IMR-90 (cell line): Measurements from ENCODE around the gene FAM110C. TPM values are rescaled to one million over a fixed set of nuclear protein-coding genes. Genes with fewer than 3 reads are reported as not detected.

ENCODE experiments used
- ATAC-seq: fragments of 200-7000 bp; cut with Tn5 transposase; 2 replicates; pipeline ENCODE4 v1.9.1; 2020; ENCODE audit warnings: low read depth, mild to moderate bottlenecking, moderate library complexity
- BruUV-seq: library from RNA; stranded (reverse); fragments of 400-500 nt; replicated peaks from 2 replicates; lab custom pipeline; 2021; lab: Mats Ljungman, UMichigan
- CTCF ChIA-PET: fragments of 300-600 bp; formaldehyde crosslinking; extraction: SDS; loops from one replicate; lab custom pipeline; 2021; ENCODE audit warnings: antibody characterized with exemption; lab: Yijun Ruan, JAX
- POLR2A ChIA-PET: fragments of 300-600 bp; sonication (Branson Sonifier 250); formaldehyde crosslinking; loops from one replicate; lab custom pipeline; 2022; ENCODE audit warnings: antibody characterized with exemption; ENCODE audit not compliant: unreplicated experiment; lab: Charles Lee
- DNase-seq: peaks from one replicate; pipeline ENCODE4 v3.0.0; 2013
- H2AFZ ChIP-seq: replicated peaks from 2 replicates; pipeline ENCODE3; 2013; ENCODE audit warnings: low read length, mild to moderate bottlenecking; ENCODE audit not compliant: poor library complexity
- H2AK5ac ChIP-seq: 2 replicates; pipeline ENCODE4 v1.6.1; 2013; ENCODE audit warnings: low read depth, low read length, inconsistent platforms
- H2AK9ac ChIP-seq: replicated peaks from 2 replicates; pipeline ENCODE3; 2013; ENCODE audit warnings: mild to moderate bottlenecking, low read depth, low read length, moderate library complexity; ENCODE audit not compliant: poor library complexity
- H2BK120ac ChIP-seq: 2 replicates; pipeline ENCODE4 v1.6.1; 2013; ENCODE audit warnings: low read depth, low read length, inconsistent platforms
- H2BK15ac ChIP-seq: 3 replicates; pipeline ENCODE4 v1.6.1; 2013; ENCODE audit warnings: low read depth, low read length, inconsistent platforms
- H2BK20ac ChIP-seq: 2 replicates; pipeline ENCODE4 v1.6.1; 2013; ENCODE audit warnings: low read depth, mild to moderate bottlenecking, inconsistent platforms, low read length, moderate library complexity
- H2BK5ac ChIP-seq: 2 replicates; pipeline ENCODE4 v1.6.1; 2013; ENCODE audit warnings: mild to moderate bottlenecking, low read depth, low read length, inconsistent platforms; ENCODE audit not compliant: poor library complexity, severe bottlenecking
- H3K14ac ChIP-seq: replicated peaks from 2 replicates; pipeline ENCODE4 v1.6.1; 2013; ENCODE audit warnings: low read depth, low read length, inconsistent platforms
- H3K18ac ChIP-seq: 2 replicates; pipeline ENCODE4 v1.6.1; 2013; ENCODE audit warnings: low read depth, low read length, control low read depth
- H3K23ac ChIP-seq: 2 replicates; pipeline ENCODE4 v1.6.1; 2013; ENCODE audit warnings: low read depth, low read length, inconsistent platforms
- H3K27ac ChIP-seq: 2 replicates; pipeline ENCODE4 v1.5.1; 2013; ENCODE audit warnings: mild to moderate bottlenecking, control low read depth, low read length; ENCODE audit not compliant: insufficient read depth
- H3K27me3 ChIP-seq: 2 replicates; pipeline ENCODE4 v1.6.1; 2013; ENCODE audit warnings: low read length; ENCODE audit not compliant: control insufficient read depth, insufficient read depth
- H3K36me3 ChIP-seq: 2 replicates; pipeline ENCODE4 v1.6.1; 2013; ENCODE audit warnings: low read length, mixed read lengths; ENCODE audit not compliant: control insufficient read depth, insufficient read depth
- H3K4ac ChIP-seq: 2 replicates; pipeline ENCODE4 v1.6.1; 2013; ENCODE audit warnings: low read depth, low read length, inconsistent platforms
- H3K4me1 ChIP-seq: 2 replicates; pipeline ENCODE4 v1.6.1; 2013; ENCODE audit warnings: low read length, mixed read lengths; ENCODE audit not compliant: control insufficient read depth, insufficient read depth
- H3K4me2 ChIP-seq: 2 replicates; pipeline ENCODE4 v1.6.1; 2013; ENCODE audit warnings: low read depth, mild to moderate bottlenecking, control low read depth, low read length, moderate library complexity
- H3K4me3 ChIP-seq: 2 replicates; pipeline ENCODE4 v1.5.1; 2013; ENCODE audit warnings: low read depth, mild to moderate bottlenecking, control low read depth, low read length, moderate library complexity; ENCODE audit not compliant: insufficient read depth
- H3K56ac ChIP-seq: 2 replicates; pipeline ENCODE4 v1.6.1; 2013; ENCODE audit warnings: low read length, inconsistent platforms; ENCODE audit not compliant: insufficient read depth; ENCODE audit errors: extremely low read depth
- H3K79me1 ChIP-seq, 2 experiments: 2 replicates each; pipeline ENCODE4 v1.6.1; 2013; ENCODE audit warnings: low read length in 2 of 2, inconsistent platforms in 1 of 2, low read depth in 1 of 2
- H3K9ac ChIP-seq: 2 replicates; pipeline ENCODE4 v1.6.1; 2013; ENCODE audit warnings: low read depth, low read length, control low read depth
- H3K9me1 ChIP-seq: 2 replicates; pipeline ENCODE4 v1.6.1; 2013; ENCODE audit warnings: low read length, inconsistent platforms; ENCODE audit not compliant: insufficient read depth
- H3K9me3 ChIP-seq: 2 replicates; pipeline ENCODE4 v1.6.1; 2013; ENCODE audit warnings: low read length; ENCODE audit not compliant: control insufficient read depth, insufficient read depth
- H4K20me1 ChIP-seq: 2 replicates; pipeline ENCODE4 v1.6.1; 2013; ENCODE audit warnings: low read length, inconsistent platforms; ENCODE audit not compliant: insufficient read depth
- H4K5ac ChIP-seq: 2 replicates; pipeline ENCODE4 v1.6.1; 2013; ENCODE audit warnings: mild to moderate bottlenecking, low read depth, low read length, control low read depth
- H4K8ac ChIP-seq, 2 experiments: 2 replicates each; pipeline ENCODE4 v1.6.1; 2013; ENCODE audit warnings: low read depth in 2 of 2, low read length in 2 of 2, control low read depth in 1 of 2, inconsistent platforms in 1 of 2
- H4K91ac ChIP-seq: 2 replicates; pipeline ENCODE4 v1.6.1; 2013; ENCODE audit warnings: low read depth, low read length, inconsistent platforms; ENCODE audit not compliant: insufficient read depth
- BHLHE40 ChIP-seq: fragments of 150-350 bp; IDR thresholded peaks from 2 replicates; pipeline ENCODE4 v1.6.1; 2016; ENCODE audit warnings: mild to moderate bottlenecking, low read depth, low read length
- CEBPB ChIP-seq: IDR thresholded peaks from 2 replicates; pipeline ENCODE4 v1.6.1; 2012; ENCODE audit warnings: low read depth, low read length, improper control_type of control experiment
- CHD1 ChIP-seq: IDR thresholded peaks from 2 replicates; pipeline ENCODE4 v1.6.1; 2012; ENCODE audit warnings: low read depth, low read length, improper control_type of control experiment
- FOS ChIP-seq: fragments of 150-350 bp; IDR thresholded peaks from 2 replicates; pipeline ENCODE4 v1.6.1; 2016; ENCODE audit warnings: low read depth, low read length
- MAZ ChIP-seq: IDR thresholded peaks from 2 replicates; pipeline ENCODE4 v1.6.1; 2012; ENCODE audit warnings: low read depth, mild to moderate bottlenecking, low read length, improper control_type of control experiment, moderate library complexity, borderline replicate concordance
- MXI1 ChIP-seq: IDR thresholded peaks from 2 replicates; pipeline ENCODE4 v1.6.1; 2012; ENCODE audit warnings: low read depth, mild to moderate bottlenecking, low read length, moderate library complexity, borderline replicate concordance
- NFE2L2 ChIP-seq: fragments of 150-350 bp; IDR thresholded peaks from 2 replicates; pipeline ENCODE4 v1.6.1; 2016; ENCODE audit warnings: low read depth, mild to moderate bottlenecking, low read length
- POLR2A ChIP-seq: IDR thresholded peaks from 2 replicates; pipeline ENCODE4 v1.6.1; 2012; ENCODE audit warnings: mild to moderate bottlenecking, low read depth, low read length
- RAD21 ChIP-seq: IDR thresholded peaks from 2 replicates; pipeline ENCODE4 v1.6.1; 2012; ENCODE audit warnings: low read length, improper control_type of control experiment
- RCOR1 ChIP-seq: IDR thresholded peaks from 2 replicates; pipeline ENCODE4 v1.6.1; 2012; ENCODE audit warnings: mild to moderate bottlenecking, low read length, improper control_type of control experiment; ENCODE audit not compliant: insufficient replicate concordance
- RFX5 ChIP-seq: IDR thresholded peaks from 2 replicates; pipeline ENCODE4 v1.8.0; 2012; ENCODE audit warnings: low read depth, mild to moderate bottlenecking, low read length, moderate library complexity
- SMC3 ChIP-seq: fragments of 150-350 bp; IDR thresholded peaks from 2 replicates; pipeline ENCODE4 v1.6.1; 2016; ENCODE audit warnings: low read depth, mild to moderate bottlenecking, antibody characterized with exemption, low read length, moderate library complexity
- WGBS, 2 experiments: methylation state at CpG; one replicate each; pipeline versions ENCODE4 v1.1.5 to v1.1.7; 2013; ENCODE audit warnings: missing lambda C conversion rate in 2 of 2; ENCODE audit not compliant: insufficient read length in 1 of 2; ENCODE audit errors: extremely low coverage in 2 of 2; 5-methylcytosine and 5-hydroxymethylcytosine counted together
- dilution Hi-C: fragments of 300-500 bp; cut with HindIII; formaldehyde crosslinking; loops from one replicate; pipeline ENCODE4 v1.14.3; 2018; ENCODE audit warnings: low sequenced_read_pairs; ENCODE audit not compliant: unreplicated experiment
- in situ Hi-C: fragments of 300-500 bp; cut with MboI; formaldehyde crosslinking; loops from 3 replicates; pipeline ENCODE4 v1.14.3; 2019; ENCODE audit warnings: low sequenced_read_pairs, inconsistent platforms, mixed read lengths
- intact Hi-C: fragments of 100-400 bp; cut with micrococcal nuclease; formaldehyde crosslinking; loops from 2 replicates; pipeline ENCODE4 v1.10.0; 2022
- polyA plus RNA-seq, 3 experiments: library from polyadenylated mRNA; depleted of rRNA; stranded (reverse); fragments of >200 nt; gene quantifications; 2 replicates each; pipeline ENCODE4 v1.2.3, GENCODE V29; 2012; ENCODE audit warnings: low replicate concordance in 1 of 3
- total RNA-seq: library from RNA; depleted of rRNA; stranded (reverse); fragments of >200 nt; gene quantifications from 2 replicates; pipeline ENCODE4 v1.2.3, GENCODE V29; 2012
- TF ChIP-seq, protein P1 (sequence below): conservative IDR thresholded peaks from 2 replicates; pipeline ENCODE4 v1.5.1; 2012; ENCODE audit warnings: mild to moderate bottlenecking, low read depth, low read length, improper control_type of control experiment

Gene FAM110C
- total and polyA plus RNA-seq, 2 of the 4 experiments (the other 2 are of a cell fraction), result not detected

DNA sequence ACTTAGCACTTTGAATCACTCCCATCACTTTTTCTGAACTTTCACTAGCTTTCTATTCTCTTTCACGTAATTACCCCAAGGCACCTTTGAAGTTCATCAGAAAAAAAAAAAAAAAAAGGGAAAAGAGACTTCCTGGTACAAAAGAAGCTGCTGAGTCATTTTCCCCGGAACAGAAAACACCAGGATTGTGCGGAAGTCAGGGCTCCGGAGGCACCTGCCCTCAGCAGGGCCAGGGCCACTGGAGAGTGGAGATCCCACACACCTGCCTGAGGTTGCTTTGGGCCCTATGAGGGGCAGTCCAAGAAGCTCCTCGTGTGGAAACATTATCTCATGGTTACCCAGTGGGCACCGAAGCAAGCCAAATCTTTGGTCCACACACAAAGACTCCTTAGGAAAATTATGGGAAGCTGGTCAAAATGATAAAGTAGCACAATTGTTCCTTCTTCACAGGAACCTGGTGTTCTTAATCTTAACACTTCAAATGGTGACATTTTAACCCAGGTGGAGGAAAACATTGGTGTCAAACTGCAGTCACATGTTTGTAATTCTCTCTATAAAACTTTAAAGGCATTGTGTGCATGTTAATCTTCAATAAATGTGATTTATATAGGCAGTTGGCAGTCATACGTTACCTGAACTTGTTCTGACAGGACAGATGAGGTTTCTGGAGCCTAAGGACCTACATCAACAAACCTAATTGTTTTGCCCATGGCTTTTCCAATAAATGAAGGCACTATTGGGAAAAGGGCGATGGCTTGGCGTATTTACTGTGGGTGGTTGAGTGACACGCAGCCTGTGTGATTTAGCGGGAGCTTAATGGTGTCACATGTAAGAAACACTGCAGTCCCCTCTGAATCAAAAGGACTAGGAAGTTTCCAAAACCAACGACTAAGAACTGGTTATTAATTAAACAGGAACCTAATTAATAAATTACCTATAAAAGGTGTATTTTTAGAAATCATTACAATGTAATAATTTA, 23.4 kb upstream of the FAM110C start:
- ATAC-seq (no peak), DNase-seq (no peak)
- no TSS peak for BruUV-seq
- H3K79me1 ChIP-seq, result no peaks in the 10 kb centered on the region
- no peak overlapping the region for H3K18ac ChIP-seq
- H2AK5ac ChIP-seq, result no peak overlapping the region
- peaks cover 28% of the 10 kb centered on the region for H3K9me3 ChIP-seq
- no peaks in the 10 kb centered on the region for H3K9me1 ChIP-seq
- TF ChIP-seq CHD1, result no peak
- TF ChIP-seq CEBPB, result no peak
- TF ChIP-seq BHLHE40, result no peak
- TF ChIP-seq FOS, result no peak
- TF ChIP-seq, protein P1, sequence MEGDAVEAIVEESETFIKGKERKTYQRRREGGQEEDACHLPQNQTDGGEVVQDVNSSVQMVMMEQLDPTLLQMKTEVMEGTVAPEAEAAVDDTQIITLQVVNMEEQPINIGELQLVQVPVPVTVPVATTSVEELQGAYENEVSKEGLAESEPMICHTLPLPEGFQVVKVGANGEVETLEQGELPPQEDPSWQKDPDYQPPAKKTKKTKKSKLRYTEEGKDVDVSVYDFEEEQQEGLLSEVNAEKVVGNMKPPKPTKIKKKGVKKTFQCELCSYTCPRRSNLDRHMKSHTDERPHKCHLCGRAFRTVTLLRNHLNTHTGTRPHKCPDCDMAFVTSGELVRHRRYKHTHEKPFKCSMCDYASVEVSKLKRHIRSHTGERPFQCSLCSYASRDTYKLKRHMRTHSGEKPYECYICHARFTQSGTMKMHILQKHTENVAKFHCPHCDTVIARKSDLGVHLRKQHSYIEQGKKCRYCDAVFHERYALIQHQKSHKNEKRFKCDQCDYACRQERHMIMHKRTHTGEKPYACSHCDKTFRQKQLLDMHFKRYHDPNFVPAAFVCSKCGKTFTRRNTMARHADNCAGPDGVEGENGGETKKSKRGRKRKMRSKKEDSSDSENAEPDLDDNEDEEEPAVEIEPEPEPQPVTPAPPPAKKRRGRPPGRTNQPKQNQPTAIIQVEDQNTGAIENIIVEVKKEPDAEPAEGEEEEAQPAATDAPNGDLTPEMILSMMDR, result no peak
- no peak for TF ChIP-seq POLR2A
- no peak for TF ChIP-seq RCOR1
- TF ChIP-seq NFE2L2, result no peak
- TF ChIP-seq MAZ, result no peak
- TF ChIP-seq MXI1, result no peak
- TF ChIP-seq SMC3, result no peak
- no peak for TF ChIP-seq RAD21
- TF ChIP-seq RFX5, result no peak
- WGBS, 2 experiments, result no CpG with 5 or more reads among the region's 12 CpGs
- CTCF ChIA-PET, result interaction anchor here (0.5 kb wide), 1 partner anchor 17 kb away, joined by 4 read pairs; no protein-coding TSS in a partner anchor
- H4K8ac ChIP-seq, result no peak overlapping the region
- no peak overlapping the region for H2AFZ ChIP-seq
- H3K23ac ChIP-seq, result no peak overlapping the region
- H3K4me2 ChIP-seq, result no peak overlapping the region
- no peak overlapping the region for H3K4ac ChIP-seq
- no peak overlapping the region for H3K4me3 ChIP-seq
- no peaks in the 10 kb centered on the region for H3K27me3 ChIP-seq
- H2AK9ac ChIP-seq, result no peak overlapping the region
- H3K9ac ChIP-seq, result no peak overlapping the region
- no peak overlapping the region for H3K27ac ChIP-seq
- no peak overlapping the region for H4K91ac ChIP-seq
- H3K4me1 ChIP-seq, result no peaks in the 10 kb centered on the region
- intact Hi-C loops (no loop called here), dilution Hi-C loops (no loop called here), in situ Hi-C loops (no loop called here)
- H2BK20ac ChIP-seq, result no peak overlapping the region
- no peak overlapping the region for H4K5ac ChIP-seq
- POLR2A ChIA-PET, result no interaction called here
- H3K56ac ChIP-seq, result no peak overlapping the region
- H2BK120ac ChIP-seq, result no peak overlapping the region
- H2BK5ac ChIP-seq, result no peak overlapping the region
- H3K36me3 ChIP-seq, result no peaks in the 10 kb centered on the region
- H4K20me1 ChIP-seq, result no peaks in the 10 kb centered on the region
- H3K14ac ChIP-seq, result no peak overlapping the region
- no peak overlapping the region for H2BK15ac ChIP-seq
